Left lobe of liver (tissue), 2 donors: ENCODE data around the gene CRACR2B. TPM values are rescaled to one million over a fixed set of nuclear protein-coding genes. Genes with fewer than 3 reads are reported as not detected.
A peak's percentile ranks its signal among the peaks of the same experiment; 100 is the strongest.

Experiments used
- ATAC-seq: fragments of 200-7000 bp; cut with Tn5 transposase; one replicate; pipeline ENCODE4 v1.9.1; 2020; ENCODE audit warnings: mild to moderate bottlenecking, moderate library complexity
- DNase-seq: peaks from one replicate; pipeline ENCODE4 v3.0.0-alpha.2; 2020; ENCODE audit warnings: low spot score
- total RNA-seq: library from RNA; stranded (reverse); gene quantifications from one replicate; pipeline ENCODE4 v1.2.1, GENCODE V29; 2021
- donor health status: DM: no; HTN: no; CAD: no; lungs with moderate emphysema.
- donor health status: DM: no; HTN: yes; CAD: no.

Gene CRACR2B
- total RNA-seq: 3.5 TPM

GRCh38 chr11:827897-828192 is at the start of gene CRACR2B:
TSS of gene CRACR2B (plus strand) at chr11:827919. CDS start at chr11:828608, 689 bp downstream.
- DNase-seq: no peak
- ATAC-seq: no peak

DNA sequence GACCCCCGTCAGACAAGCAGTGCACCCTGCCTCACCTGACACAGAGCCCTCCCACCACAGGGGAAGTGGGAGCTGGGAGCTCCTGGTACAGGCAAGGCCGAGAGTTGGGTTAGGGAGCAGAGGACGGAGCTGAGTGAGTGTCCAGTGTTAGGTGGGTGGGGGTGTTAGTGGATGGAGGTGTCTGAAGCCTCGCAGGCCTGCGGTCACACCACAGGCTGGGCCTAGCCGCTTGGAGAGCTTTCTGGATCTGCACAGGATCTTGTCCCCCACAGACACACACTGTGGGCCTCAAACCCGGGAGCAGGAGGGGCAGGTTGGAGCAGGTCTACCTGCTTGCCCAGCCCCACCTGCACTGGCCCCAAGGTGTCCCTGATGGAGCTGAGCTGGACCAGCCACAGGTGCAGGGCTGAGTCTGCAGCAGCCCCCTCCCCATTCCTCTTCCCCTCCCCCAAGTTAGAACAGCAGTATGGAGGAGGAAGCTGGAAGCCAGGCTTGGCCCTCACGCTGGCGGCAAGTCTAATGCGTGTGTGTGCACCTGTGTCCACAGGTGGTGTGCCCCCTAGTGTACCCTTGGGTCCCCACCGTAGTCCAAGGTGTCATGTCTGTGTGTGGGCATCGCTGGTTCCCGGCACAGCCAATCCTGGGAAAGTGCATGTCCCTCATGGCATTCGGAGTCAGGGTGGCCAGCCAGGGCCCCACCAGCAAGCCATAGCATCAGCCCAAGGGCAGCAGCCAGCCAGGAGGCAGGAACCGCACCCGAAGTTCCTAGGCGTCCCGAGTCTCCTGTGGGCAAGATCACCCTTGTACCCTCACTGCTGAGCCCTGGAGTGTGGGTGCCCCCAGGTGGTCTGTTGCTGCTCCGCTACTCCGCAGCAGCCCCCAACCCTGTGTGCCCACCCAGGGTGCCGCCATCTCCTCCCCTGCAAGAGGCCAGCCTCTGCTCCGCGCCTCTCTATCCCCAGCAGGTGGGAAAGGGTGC is 48.5 kb upstream of the CRACR2B start:
- peak; percentile 45 for DNase-seq
- ATAC-seq: no peak

- no peak for DNase-seq
- no peak for ATAC-seq
These were observed 47.7 kb upstream of the CRACR2B start for GRCh38 chr11:779955-780532.

GRCh38 chr11:782264-783174 is 45.2 kb upstream of the CRACR2B start:
- ATAC-seq: no peak
- DNase-seq: peak; percentile 45

DNA sequence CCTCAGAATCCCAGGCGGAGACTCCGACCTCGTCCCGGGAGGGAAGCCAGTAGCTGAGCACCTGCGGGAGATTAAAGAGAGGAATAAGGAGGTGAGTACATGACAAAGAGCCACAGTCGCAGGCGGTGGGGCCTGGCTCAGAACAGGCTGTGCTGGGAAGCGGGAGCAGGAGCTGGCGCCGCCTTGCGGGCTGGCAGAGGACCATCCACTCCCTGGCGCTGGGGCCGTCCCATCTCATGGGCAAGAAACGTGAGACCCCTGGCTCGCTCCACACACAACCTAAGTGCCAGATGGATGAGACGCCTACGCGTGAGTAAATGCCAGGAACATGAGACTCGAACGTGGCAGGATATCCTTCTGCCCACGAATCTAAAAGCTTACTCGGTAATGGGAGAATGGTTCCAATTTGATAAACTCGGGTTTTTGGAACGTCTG is 44.1 kb upstream of the CRACR2B start:
- DNase-seq: peak; percentile 48
- ATAC-seq: no peak

DNA sequence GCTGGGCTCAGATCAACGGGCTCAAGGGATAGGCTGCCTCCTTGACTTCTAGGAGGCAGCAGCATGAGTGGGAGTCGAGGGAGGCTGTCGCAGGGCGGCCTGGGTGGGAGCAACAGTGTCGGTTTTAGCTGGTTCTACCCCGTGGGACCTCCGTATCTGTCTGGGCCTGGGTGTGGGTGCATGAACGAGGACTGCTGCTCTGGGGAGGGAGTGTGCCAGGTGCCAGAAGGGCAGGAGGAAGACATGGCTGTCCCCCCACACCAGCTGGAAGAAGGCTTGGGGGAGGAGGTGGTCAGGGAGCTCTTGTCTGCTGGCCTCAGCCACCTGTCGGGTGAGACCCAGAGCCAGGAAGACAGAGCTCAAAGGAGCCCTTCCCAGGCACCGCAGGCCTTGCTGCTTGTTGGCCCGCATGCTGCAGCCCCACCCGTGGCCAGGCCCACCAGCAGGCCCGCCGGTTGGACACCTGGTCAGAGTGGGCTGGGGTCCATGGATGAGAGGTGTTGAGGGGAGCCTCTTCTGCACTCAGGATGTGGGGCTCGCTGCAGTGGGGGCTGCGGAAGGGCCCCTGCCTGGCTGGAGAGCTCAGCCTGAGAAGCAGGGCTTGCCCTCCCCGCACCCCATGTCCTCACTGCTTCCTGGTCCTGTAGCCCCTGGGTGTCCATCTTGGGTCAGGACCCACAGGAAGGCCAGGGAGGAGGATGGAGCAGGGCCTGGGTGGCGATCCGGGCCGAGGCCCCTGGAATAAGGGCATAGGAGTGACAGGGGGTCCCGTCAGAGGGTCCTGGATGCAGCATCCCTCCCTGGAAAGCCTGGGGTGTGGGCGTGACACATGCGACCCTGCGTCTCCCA is 41.3 kb upstream of the CRACR2B start:
- no peak for ATAC-seq
- DNase-seq: no peak

GRCh38 chr11:787084-787675 is 40.5 kb upstream of the CRACR2B start:
- ATAC-seq: no peak
- DNase-seq: no peak

DNA sequence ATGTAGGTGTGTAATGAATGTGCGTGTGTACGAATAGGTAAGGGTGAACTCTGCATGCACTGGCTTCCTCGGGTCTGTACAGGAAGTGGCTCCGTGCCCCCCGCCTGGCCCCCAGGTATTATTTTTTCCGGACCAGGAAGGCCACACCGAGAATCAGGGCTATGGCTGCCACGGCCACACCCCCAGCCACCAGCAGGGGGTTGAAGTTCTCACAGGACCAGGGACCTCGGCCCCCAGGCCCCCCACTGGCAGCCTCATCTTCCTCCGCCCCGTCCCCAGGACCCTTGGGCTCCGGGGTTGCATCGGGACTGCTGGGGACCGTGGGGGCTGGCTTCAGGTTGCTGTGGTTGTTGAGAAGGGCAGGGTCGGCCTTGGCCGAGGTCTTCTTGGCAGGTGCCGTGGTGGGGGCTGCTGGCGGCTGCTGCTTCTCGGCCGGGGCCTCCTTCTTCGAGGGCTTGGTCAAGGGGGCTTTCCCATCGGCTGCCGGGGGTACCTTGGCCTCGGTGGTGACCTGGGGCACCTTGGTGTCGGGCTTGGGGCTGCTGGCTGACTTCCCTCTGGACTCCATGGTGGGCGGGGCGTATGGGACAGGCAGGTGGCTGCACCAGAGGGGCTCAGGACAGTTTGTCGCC is 39.6 kb upstream of the CRACR2B start:
- DNase-seq (no peak), ATAC-seq (no peak)

- no peak for DNase-seq
- ATAC-seq: peak; percentile 5
These were observed 38.5 kb upstream of the CRACR2B start for GRCh38 chr11:788953-789940.

- DNase-seq (peak; percentile 56), ATAC-seq (peak; percentile 42)
These were observed 37.8 kb upstream of the CRACR2B start, which contains the start of gene CEND1 for GRCh38 chr11:789943-790342. TSS of gene CEND1 (minus strand) at chr11:790090. CDS start at chr11:788576, 1,514 bp downstream.

GRCh38 chr11:790721-791564 is 36.8 kb upstream of the CRACR2B start:
- ATAC-seq (peak; percentile 38), DNase-seq (peak; percentile 58)

GRCh38 chr11:791658-792534 is 35.8 kb upstream of the CRACR2B start:
- no peak for ATAC-seq

GRCh38 chr11:792535-792821 is 35.2 kb upstream of the CRACR2B start:
- ATAC-seq: no peak
- peak; percentile 46 for DNase-seq

More at GRCh38 chr11:791658-792534, 35.8 kb upstream of the CRACR2B start:
- peak; percentile 53 for DNase-seq

GRCh38 chr11:792873-793272 is 34.8 kb upstream of the CRACR2B start:
- ATAC-seq (no peak), DNase-seq (peak; percentile 49)

DNA sequence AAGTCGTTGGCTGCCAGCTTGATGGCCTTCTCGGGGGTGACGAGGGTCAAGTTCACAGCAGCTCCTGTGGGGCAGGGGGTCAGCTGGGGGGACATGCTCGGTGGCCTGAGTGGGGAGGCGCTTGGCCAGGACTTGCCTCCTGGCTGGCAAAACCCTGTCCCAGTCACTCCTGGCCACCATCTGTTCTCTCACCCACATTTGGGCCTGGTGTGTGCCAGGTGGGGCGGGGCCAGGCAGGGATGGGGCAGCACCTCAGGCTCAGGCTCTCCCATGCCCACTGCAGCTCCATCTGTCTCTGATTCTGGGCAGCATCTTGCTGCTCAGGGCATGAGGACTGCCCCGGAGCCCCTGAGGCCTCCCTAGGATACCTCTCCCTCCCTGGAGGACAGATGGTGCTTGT is 34.2 kb upstream of the CRACR2B start:
- ATAC-seq: no peak
- no peak for DNase-seq

GRCh38 chr11:794013-794765 is 33.5 kb upstream of the CRACR2B start:
- ATAC-seq: no peak

More at GRCh38 chr11:794013-794765, 33.5 kb upstream of the CRACR2B start:
- DNase-seq: no peak
